GM21723 (cell line): ENCODE measurements around the gene DAPK2.
"Not testable (repeated sequence)": the region's sequence is repeated elsewhere in the genome, so short reads cannot be mapped to it uniquely, and the experiment has no call there.

Experiments
- ATAC-seq: cut with Tn5 transposase; IDR thresholded peaks from one replicate; pipeline ENCODE4 v1.9.1; 2021; ENCODE audit warnings: mild to moderate bottlenecking, moderate library complexity; ENCODE audit not compliant: unreplicated experiment

DAPK2 gene

DNA sequence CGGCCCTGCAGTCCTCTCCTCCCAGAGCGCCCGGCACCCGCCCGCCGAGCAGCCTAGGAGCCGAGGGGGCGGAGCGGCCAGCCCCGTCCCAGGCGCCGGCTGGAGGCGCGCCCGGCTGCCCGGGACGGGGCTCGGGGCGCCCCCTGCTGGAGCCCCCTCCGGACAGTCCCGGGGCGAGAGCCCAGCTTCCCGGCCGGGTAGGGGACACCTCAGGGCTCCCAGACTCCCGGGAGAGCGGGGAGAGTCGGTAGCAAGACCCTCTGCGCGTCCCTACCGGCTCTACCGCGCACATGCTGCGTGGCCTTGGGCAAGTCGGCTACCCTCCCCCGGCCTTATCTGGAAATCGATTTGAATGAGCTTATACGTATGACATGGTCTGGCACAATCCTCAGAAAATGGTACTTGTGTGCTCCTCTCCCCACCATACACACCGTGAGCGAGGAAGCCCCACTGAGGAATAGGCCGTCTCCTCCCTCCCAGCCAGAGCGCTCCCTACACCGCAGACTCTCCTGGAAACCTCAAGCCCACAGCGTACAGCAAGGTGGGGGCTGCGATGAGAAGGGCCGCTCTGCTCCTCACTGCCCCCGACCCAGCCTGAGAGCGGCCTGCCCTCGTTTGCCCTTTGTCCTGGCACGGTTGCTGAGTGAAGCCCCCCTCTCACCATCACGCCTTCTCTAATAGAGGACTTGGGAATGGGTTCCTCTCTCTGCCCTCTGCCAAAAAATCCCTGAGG, at the start of gene DAPK2:
Gene DAPK2 (minus strand): TSS at position 65 of the 733 bp plus-strand sequence. CDS start 6,224 bp downstream, outside the sequence.
- ATAC-seq: peak; percentile 61

DNA sequence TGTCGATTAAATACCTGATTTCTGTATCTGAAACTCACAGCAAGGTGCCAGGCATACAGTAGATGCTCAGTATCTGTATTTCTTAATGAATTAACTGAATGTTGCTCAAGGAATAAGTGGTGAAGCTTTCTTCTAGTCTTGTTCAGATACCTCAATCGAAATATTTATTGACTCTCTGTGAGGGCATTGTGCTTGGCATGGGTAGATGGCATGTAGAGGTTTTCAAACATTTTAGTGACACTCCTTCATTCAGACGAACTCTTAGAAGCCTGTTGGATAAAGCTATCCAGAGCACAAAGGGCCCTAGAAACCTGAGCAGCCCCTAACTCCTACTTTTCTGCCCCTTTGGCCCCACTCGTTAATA, 49.1 kb upstream of the DAPK2 start:
- ATAC-seq: no peak

GRCh38 chr15:64093627-64094417, 47.5 kb upstream of the DAPK2 start, which contains the start of gene CIAO2A:
TSS of gene CIAO2A (minus strand) at chr15:64093838. CDS start at chr15:64093768, 70 bp downstream.
- ATAC-seq: peak; percentile 68

GRCh38 chr15:64092864-64093626, 46.8 kb upstream of the DAPK2 start:
- ATAC-seq: no peak

- no peak for ATAC-seq
These were observed 46.0 kb upstream of the DAPK2 start for GRCh38 chr15:64092075-64092820.

- no peak for ATAC-seq
These were observed 44.2 kb upstream of the DAPK2 start for GRCh38 chr15:64090527-64090926.

DNA sequence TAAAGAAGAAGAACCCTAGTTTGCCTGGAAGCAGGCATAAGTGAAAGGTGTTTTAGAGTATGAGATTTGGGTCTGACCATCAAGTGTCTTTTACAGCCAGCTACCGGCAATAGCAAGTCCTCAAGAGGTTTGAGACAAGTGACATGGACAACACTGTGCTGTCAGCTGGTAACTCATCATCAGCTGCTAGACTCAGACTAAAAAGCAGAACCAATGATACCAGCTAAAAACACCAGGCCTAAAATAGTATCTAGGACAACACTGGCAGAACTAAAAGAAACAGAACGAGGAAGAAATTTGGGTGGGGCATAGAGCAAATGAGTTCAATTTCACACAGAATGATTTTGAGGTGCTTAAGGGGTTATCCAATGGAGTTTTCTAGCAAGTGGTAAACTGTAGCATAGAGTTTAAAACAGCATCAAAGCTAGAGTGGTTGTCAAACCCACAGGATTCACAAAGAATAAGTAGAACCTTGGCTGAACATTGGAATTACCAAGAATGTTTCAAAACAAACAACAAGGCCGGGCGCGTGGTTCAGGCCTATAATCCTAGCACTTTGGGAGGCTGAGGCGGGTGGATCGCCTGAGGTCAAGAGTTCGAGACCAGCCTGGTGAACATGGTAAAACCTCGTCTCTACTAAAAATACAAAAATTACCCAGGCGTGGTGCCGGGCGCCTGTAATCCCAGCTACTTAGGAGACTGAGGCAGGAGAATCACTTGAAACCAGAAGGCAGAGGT, 43.4 kb upstream of the DAPK2 start:
- ATAC-seq: no peak

DNA sequence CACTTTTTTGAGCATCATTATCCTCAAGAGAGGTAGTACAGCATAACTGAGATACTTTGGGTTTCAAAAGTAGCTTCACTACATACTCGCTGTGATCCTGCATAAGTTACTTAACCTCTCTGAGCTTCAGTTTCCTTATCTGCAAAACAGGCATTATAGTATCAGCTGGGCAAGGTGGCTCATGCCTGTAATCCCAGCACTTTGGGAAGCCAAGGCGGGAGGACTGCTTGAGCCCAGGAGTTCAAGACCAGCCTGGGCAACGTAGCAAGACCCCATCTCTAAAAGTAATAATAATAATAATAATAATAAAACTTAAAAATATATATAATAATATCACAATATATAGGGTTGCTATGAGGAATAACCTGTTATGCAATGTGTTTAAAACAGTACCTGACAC, 36.5 kb upstream of the DAPK2 start:
- ATAC-seq: no peak

- ATAC-seq: not testable (repeated sequence)
These were observed 27.2 kb upstream of the DAPK2 start for GRCh38 chr15:64073496-64073895.

GRCh38 chr15:64072812-64073211, 26.5 kb upstream of the DAPK2 start:
- no peak for ATAC-seq

DNA sequence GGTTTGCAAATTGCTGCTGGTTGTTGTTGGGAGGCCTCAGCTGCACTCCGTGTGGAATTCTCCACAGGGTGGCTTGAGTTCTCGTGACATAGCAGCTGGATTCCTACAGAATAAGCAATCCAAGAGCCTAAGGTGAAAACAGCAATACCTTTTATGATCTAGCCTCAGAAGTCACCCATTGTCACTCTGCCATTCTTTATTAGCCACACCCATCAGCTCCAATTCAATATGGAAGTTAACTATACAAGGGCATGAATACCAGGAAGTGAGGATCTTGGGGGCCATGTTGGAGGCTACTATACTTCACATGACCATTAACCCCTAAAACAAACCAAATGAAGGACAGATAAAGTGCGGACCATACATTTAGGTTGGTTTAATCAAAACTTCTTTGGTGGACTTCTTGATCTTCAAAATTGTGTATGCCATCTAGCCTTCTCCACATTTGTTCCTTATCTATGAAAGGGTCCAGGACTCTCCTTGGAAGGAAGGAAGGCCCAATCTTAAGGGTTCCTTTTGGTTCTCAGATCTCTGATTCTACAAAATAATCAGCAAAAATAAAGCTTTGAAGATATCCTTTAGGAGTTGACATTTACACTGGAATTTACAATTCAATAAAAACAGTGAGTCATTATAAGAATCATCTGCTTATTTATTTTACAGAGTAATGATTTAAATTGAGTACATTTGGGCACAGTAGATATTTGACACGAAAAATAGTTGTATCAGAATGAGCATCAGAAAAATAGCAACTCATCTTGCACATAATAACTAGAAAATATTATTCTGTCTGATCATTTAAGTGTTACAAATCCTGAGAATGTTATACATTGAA, 25.9 kb upstream of the DAPK2 start:
- ATAC-seq: no peak

GRCh38 chr15:64070965-64071851, 24.9 kb upstream of the DAPK2 start:
- ATAC-seq: no peak

DNA sequence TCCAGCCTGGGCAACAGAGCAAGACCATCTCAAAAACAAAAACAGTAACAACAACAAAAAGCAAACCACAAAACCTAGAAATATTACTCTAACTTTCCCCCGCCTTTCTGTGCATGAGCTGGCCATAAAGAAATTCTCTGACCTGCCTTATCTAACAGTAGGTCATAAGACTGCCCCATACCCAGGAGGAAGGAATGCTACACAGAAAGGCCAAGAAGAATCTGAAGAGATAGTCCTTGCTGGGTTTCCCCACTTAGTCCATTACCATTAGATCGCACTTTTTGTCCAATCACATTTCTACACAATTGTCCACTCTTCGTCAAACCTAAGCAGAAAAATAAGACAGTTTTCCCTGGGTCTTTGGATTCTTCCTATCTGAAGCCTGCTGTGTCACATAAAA, 23.8 kb upstream of the DAPK2 start:
- ATAC-seq: no peak

- ATAC-seq: no peak
These were observed 21.8 kb upstream of the DAPK2 start for GRCh38 chr15:64068133-64068532.

DNA sequence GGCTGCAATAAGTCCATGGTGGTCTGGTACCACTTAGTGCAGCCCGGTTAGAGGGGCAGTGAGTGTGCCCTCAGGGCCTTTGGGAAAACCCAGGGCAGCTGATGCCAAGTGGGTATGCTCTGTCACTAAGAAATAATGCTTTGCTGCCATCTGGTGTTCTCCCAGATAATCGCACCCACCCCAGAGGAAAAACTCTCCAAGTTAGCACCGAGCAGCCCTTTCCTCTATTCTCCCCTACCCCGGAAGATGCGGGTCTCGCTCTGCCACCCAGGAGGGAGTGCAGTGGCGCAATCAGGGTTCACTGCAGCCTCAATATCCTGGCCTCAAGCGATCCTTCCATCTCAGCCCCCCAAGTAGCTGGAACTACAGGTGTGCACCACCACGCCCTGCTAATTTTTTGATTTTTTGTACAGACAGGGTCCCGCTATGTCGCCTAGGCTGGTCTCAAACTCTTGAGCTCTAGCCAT, 21.3 kb upstream of the DAPK2 start:
- no peak for ATAC-seq

DNA sequence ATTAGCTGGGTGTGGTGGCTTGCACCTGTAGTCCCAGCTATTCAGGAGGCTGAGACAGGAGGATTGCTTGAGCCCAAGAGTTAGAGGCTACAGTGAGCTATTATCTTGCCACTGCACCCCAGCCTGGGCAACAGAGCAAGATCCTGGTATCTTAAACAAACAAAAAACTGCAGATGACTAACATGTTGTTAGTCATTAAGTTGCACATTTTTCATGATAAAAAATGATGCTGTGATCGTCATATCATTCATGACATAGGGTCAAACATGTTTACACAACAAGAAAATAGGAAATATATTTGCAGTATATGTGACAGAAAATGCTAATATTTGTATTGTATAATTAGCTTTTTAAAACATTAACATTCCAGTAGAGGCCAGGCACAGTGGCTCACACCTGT, 20.2 kb upstream of the DAPK2 start:
- no peak for ATAC-seq

- ATAC-seq: no peak
These were observed 14.4 kb upstream of the DAPK2 start for GRCh38 chr15:64060716-64061115.

- not testable (repeated sequence) for ATAC-seq
These were observed 12.8 kb upstream of the DAPK2 start for GRCh38 chr15:64059104-64059503.
